Posterior vena cava (tissue), 2 donors: Measurements from ENCODE around the gene TADA2B. TPM values are rescaled to one million over a fixed set of nuclear protein-coding genes. Genes with fewer than 3 reads are reported as not detected.
"Not testable (repeated sequence)": the region's sequence is repeated elsewhere in the genome, so short reads cannot be mapped to it uniquely, and the experiment has no call there.

ENCODE experiments used
- DNase-seq: peaks from one replicate; pipeline ENCODE4 v3.0.0-alpha.2; 2020; ENCODE audit warnings: low spot score
- intact Hi-C, 2 donors: fragments of 100-400 bp; cut with DNase I; formaldehyde crosslinking; loops; one replicate each; pipeline versions ENCODE4 v1.14.1 to v1.14.2; 2022 to 2023
- total RNA-seq, 2 donors: library from RNA; stranded (reverse); fragmentation: NEBNext Ultra II Directional; extraction: Animal tissue kit (Norgen Biotek cat#: 25700); gene quantifications; one replicate each; pipeline ENCODE4 v1.2.1, GENCODE V29; 2021
- donor health status: DM: yes; HTN: yes; CAD: no.
- donor health status: DM: yes; HTN: yes; CAD: no.

The TADA2B gene
- total RNA-seq, 2 donors from 2014 or later, result 16.8 to 19.7 TPM

DNA sequence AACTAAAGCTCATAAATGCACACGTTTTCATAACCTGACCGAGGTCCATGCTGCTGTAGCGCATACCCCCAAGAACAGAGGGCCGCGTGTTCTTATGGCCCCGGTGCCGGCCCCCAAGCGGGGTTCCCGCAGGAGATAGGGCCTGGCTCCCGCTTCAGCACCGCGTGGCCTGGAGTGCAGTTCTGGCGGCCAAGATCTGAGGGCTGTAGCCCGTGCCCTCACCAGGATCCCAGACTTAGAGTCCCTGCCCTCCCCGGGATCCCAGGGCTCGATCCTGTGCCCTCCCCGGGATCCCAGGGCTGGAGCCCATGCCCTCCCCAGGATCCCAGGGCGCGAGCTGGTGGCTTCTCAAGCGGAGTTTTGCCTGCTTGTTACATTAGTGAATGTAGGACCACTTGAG lies 25.7 kb downstream of the TADA2B start:
- intact Hi-C loops, result loop anchor here in 1 of 2 donors (10.0 kb wide), 1 partner anchor 354 kb away; the partner anchor contains the start of gene BLOC1S4
- DNase-seq, result peak; percentile 78

- intact Hi-C loops, result no loop called here
- peak; percentile 93 for DNase-seq
These were observed 27.7 kb downstream of the TADA2B start for GRCh38 chr4:7070729-7071511.

DNA sequence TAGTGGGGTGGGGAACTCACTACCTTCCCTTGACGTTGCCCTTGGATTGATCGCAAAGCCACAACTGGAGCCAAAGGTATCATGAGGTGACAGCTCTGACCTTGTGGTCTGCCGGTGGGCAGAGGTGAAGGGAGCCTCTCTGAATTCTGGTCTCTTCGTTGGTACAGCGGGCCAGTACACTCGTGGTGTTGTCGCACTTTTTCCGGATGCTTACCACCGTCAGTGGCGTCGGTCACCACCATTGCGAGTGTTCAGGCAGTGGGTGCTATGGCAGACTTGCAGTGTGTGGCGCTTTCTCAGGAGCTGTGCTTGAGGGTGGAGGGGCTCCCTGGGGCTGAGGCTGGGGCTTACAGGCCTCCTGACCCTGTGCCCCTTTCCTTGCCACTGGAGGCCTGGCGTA lies 29.9 kb downstream of the TADA2B start:
- no peak for DNase-seq
- intact Hi-C loops, result no loop called here

DNA sequence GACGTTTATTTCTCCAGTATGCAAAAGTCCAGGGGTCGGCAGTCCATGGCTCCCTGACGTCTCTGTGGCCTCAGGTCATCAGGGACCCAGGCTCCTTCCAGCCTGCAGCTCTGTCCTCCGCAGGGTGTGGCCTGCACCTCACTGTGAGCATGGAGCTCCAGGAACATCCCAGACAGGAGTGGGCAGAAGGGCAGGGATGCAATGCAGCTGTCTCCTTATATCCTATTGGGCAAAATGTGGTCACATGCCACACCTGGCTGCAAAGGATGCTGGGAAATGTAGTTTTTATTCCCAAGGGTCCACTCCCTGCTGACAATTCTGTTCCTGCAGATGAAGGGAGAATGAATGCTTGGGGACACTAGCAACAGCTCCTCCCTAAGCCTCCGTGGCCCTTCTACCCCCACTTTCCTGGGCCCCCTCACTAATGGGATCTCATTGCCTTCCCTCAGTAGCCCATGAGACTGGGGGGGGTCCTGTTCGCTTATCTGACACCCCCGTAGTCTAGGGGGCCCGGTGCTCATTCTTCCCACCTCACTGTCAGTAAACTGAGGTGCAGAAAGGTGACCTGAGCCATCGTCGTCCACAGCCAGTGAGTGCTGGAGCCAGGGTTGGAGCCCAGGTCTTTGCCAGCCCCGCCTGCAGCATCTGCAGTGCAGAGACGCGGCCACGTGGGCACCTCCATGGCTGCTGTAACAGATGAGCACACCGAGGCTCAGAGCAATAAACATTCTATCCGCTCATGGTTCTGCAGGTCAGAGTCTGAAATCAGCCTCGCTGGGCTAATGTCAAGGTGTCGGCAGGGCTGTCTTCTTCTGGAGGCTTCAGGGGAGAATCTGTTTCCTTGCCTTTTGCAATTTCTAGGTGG lies 30.6 kb downstream of the TADA2B start:
- no peak for DNase-seq
- intact Hi-C loops, result no loop called here

DNA sequence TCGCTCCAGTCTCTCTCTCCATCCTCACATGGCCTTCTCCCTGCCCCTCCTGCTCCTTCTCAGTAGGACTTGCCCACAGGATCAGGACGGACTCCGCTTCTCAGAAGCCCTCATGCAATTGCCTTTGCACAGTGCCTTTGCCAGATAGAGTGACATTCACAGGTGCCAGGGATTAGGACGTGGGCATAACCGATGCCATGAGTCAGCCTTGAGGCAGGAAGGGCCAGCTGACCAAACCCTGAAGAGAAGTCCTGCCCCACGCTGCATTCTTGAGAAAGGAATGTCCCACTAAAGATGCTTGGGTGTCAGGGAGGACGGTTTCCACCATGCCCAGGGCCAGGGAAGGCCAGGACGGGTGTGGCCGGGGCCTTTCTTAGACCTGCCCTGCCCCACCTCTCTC lies 31.3 kb downstream of the TADA2B start:
- intact Hi-C loops, result no loop called here
- DNase-seq, result no peak

- no peak for DNase-seq
- intact Hi-C loops, result loop anchor here in 1 of 2 donors (5.0 kb wide), 1 partner anchor 354 kb away; no protein-coding TSS in a partner anchor
These were observed 33.0 kb downstream of the TADA2B start for GRCh38 chr4:7075962-7076695.

DNA sequence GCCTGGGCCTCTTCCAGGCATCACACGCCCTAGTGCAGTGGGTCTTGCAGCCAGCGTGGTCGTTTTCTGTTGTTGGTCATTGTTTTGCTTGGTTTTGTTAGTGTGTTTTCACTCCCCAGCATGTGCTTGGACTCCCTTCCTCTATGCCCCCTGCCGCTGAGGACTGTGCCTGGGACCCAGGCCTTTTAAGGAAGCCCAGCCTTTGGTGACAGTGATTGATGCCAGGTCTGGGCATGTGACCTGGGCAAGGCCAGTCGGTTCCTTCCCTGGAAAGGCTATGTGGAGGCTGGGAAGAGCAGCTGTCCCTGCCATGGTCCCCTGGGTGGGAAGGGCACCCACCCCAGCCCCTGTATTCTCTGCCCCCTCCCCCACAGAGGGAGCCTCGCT lies 33.5 kb downstream of the TADA2B start:
- intact Hi-C loops, result loop anchor here in 1 of 2 donors (5.0 kb wide), 1 partner anchor 354 kb away; no protein-coding TSS in a partner anchor
- no peak for DNase-seq

DNA sequence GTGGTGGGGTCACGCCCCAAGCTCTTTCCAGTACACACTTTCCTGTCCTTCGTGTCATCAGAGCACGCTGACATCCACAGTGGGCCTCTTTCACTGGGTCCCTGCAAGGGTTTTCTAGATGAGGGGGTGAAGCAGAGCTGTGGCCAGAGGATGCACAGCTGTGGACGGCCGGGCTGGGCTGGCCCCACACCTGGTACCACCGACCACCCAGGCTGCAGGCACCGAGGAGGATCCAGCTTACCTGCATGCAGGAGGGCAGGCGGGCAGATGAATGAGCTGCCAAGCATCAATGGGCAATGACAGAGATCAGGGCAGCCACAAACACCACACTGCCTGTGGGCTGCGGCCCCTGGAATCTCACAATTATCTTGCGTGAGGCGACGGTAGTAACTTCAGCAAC lies 34.2 kb downstream of the TADA2B start:
- DNase-seq, result no peak

GRCh38 chr4:7078025-7078424 lies 34.9 kb downstream of the TADA2B start:
- intact Hi-C loops, result loop anchor here in 1 of 2 donors (5.0 kb wide), 1 partner anchor 356 kb away; no protein-coding TSS in a partner anchor
- no peak for DNase-seq

More for the DNA sequence above, 34.2 kb downstream of the TADA2B start:
- intact Hi-C loops, result loop anchor here in 1 of 2 donors (5.0 kb wide), 1 partner anchor 355 kb away; no protein-coding TSS in a partner anchor

DNA sequence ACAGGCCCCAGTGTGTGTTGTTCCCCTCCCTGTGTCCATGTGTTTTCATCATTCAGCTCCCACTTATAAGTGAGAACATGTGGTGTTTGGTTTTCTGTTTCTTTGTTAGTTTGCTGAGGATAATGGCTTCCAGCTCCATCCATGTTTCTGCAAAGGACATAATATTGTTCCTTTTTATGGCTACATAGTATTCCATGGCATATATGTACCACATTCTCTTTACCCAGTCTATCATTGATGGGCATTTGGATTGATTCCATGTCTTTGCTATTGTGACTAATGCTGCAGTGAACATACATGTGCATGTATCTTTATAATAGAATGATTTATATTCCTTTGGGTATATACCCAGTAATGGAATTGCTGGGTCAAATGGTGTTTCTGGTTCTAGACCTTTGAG lies 36.3 kb downstream of the TADA2B start:
- DNase-seq, result not testable (repeated sequence)
- intact Hi-C loops, result loop anchor here in 1 of 2 donors (5.0 kb wide), 1 partner anchor 357 kb away; no protein-coding TSS in a partner anchor

DNA sequence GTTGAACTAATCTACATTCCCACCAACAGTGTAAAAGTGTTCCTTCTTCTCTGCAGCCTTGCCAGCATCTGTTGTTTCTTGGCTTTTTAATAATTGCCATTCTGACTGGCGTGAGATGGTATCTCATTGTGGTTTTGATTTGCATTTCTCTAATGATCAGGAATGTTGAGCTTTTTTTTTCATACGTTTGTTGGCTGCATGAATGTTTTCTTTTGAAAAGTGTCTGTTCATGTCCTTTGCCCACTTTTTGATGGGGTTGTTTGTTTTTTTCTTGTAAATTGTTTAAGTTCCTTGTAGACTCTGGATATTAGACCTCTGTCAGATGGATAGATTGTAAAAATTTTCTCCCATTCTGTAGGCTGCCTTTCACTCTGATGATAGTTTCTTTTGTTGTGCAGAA lies 36.7 kb downstream of the TADA2B start:
- intact Hi-C loops, result loop anchor here in 1 of 2 donors (5.0 kb wide), 1 partner anchor 358 kb away; no protein-coding TSS in a partner anchor
- not testable (repeated sequence) for DNase-seq

- intact Hi-C loops, result no loop called here
These were observed 40.7 kb downstream of the TADA2B start for GRCh38 chr4:7083597-7084563.

GRCh38 chr4:7084564-7084961 lies 41.4 kb downstream of the TADA2B start:
- DNase-seq, intact Hi-C loops: not testable (repeated sequence)

More at GRCh38 chr4:7083597-7084563, 40.7 kb downstream of the TADA2B start:
- no peak for DNase-seq

GRCh38 chr4:7086384-7086783 lies 43.2 kb downstream of the TADA2B start:
- no peak for DNase-seq
- intact Hi-C loops, result no loop called here

- DNase-seq, result no peak
- intact Hi-C loops, result no loop called here
These were observed 43.9 kb downstream of the TADA2B start for GRCh38 chr4:7087036-7087435.

GRCh38 chr4:7089213-7089986 lies 46.2 kb downstream of the TADA2B start:
- DNase-seq, result peak; percentile 48

GRCh38 chr4:7092026-7092425 lies 48.9 kb downstream of the TADA2B start:
- no peak for DNase-seq
- intact Hi-C loops, result no loop called here

More at GRCh38 chr4:7089213-7089986, 46.2 kb downstream of the TADA2B start:
- intact Hi-C loops, result no loop called here
